HepG2 (cell line): Measurements from ENCODE around the gene ZNF213. TPM values are rescaled to one million over a fixed set of nuclear protein-coding genes. Genes with fewer than 3 reads are reported as not detected.

Experiments used
- AKAP8 ChIP-seq: sonication (generic); formaldehyde crosslinking; IDR thresholded peaks from 2 replicates; pipeline ENCODE4 v1.5.1; 2020; ENCODE audit warnings: mild to moderate bottlenecking, missing genetic modification reagents
- ETV5 ChIP-seq: IDR thresholded peaks from 2 replicates; pipeline ENCODE4 v1.6.1; 2018; ENCODE audit warnings: missing biosample characterization, missing genetic modification reagents, inconsistent platforms, borderline replicate concordance
- GMEB1 ChIP-seq: sonication (generic); formaldehyde crosslinking; IDR thresholded peaks from 2 replicates; pipeline ENCODE4 v1.5.1; 2020; ENCODE audit warnings: missing genetic modification reagents, mild to moderate bottlenecking, borderline replicate concordance
- HDAC1 ChIP-seq: sonication (generic); formaldehyde crosslinking; IDR thresholded peaks from 2 replicates; pipeline ENCODE4 v1.5.1; 2020; ENCODE audit warnings: mild to moderate bottlenecking, missing genetic modification reagents
- HHEX ChIP-seq: IDR thresholded peaks from 2 replicates; pipeline ENCODE4 v1.6.1; 2016; ENCODE audit warnings: control low read depth
- HNF1B ChIP-seq: sonication (generic); formaldehyde crosslinking; IDR thresholded peaks from 2 replicates; pipeline ENCODE4 v1.5.1; 2020; ENCODE audit warnings: mild to moderate bottlenecking, moderate library complexity, missing genetic modification reagents
- MAZ ChIP-seq, 2 experiments: sonication (generic) in 1 of 2; formaldehyde crosslinking in 1 of 2; IDR thresholded peaks; 2 replicates each; pipeline versions ENCODE4 v1.5.0 to v1.6.1; 2012 to 2020; ENCODE audit warnings: low read depth in 2 of 2, mild to moderate bottlenecking in 2 of 2, borderline replicate concordance in 1 of 2, improper control_type of control experiment in 1 of 2, low read length in 1 of 2, missing genetic modification reagents in 1 of 2, moderate library complexity in 1 of 2
- MED13 ChIP-seq: sonication (generic); formaldehyde crosslinking; IDR thresholded peaks from 2 replicates; pipeline ENCODE4 v1.5.0; 2020; ENCODE audit warnings: missing genetic modification reagents
- NFE2L2 ChIP-seq: fragments of 150-350 bp; IDR thresholded peaks from 2 replicates; pipeline ENCODE4 v1.6.1; 2014; ENCODE audit warnings: low read length
- PAF1 ChIP-seq: IDR thresholded peaks from 2 replicates; pipeline ENCODE4 v1.6.1; 2016; ENCODE audit warnings: missing genetic modification reagents, missing compliant biosample characterization
- POGZ ChIP-seq: sonication (generic); formaldehyde crosslinking; IDR thresholded peaks from 2 replicates; pipeline ENCODE4 v1.4.0; 2020; ENCODE audit warnings: mild to moderate bottlenecking, missing genetic modification reagents
- STAG1 ChIP-seq: sonication (generic); formaldehyde crosslinking; IDR thresholded peaks from 2 replicates; pipeline ENCODE4 v1.4.0; 2020; ENCODE audit warnings: missing genetic modification reagents
- THAP8 ChIP-seq: sonication (generic); formaldehyde crosslinking; IDR thresholded peaks from 2 replicates; pipeline ENCODE4 v1.5.1; 2020; ENCODE audit warnings: missing genetic modification reagents, mild to moderate bottlenecking, borderline replicate concordance
- YEATS2 ChIP-seq: sonication (generic); formaldehyde crosslinking; IDR thresholded peaks from 2 replicates; pipeline ENCODE4 v1.4.0; 2020; ENCODE audit warnings: missing genetic modification reagents, borderline replicate concordance
- YEATS4 ChIP-seq: sonication (generic); formaldehyde crosslinking; IDR thresholded peaks from 2 replicates; pipeline ENCODE4 v1.4.0; 2020; ENCODE audit warnings: missing genetic modification reagents, borderline replicate concordance
- ZC3H13 ChIP-seq: sonication (generic); formaldehyde crosslinking; IDR thresholded peaks from 2 replicates; pipeline ENCODE4 v1.8.1; 2023; ENCODE audit warnings: mild to moderate bottlenecking, missing genetic modification reagents, moderate library complexity
- ZMYM3 ChIP-seq: sonication (generic); formaldehyde crosslinking; IDR thresholded peaks from 2 replicates; pipeline ENCODE4 v1.5.1; 2020; ENCODE audit warnings: mild to moderate bottlenecking, missing genetic modification reagents
- ZNF121 ChIP-seq: sonication (generic); formaldehyde crosslinking; IDR thresholded peaks from 2 replicates; pipeline ENCODE4 v1.5.0; 2020; ENCODE audit warnings: mild to moderate bottlenecking, missing genetic modification reagents
- ZNF414 ChIP-seq: sonication (generic); formaldehyde crosslinking; IDR thresholded peaks from 2 replicates; pipeline ENCODE4 v1.5.0; 2020; ENCODE audit warnings: missing genetic modification reagents
- ZNF580 ChIP-seq: IDR thresholded peaks from 2 replicates; pipeline ENCODE4 v1.6.1; 2016; ENCODE audit warnings: low read depth, borderline replicate concordance
- ZNF615 ChIP-seq: sonication (generic); formaldehyde crosslinking; IDR thresholded peaks from 2 replicates; pipeline ENCODE4 v1.5.0; 2020; ENCODE audit warnings: mild to moderate bottlenecking, missing genetic modification reagents, borderline replicate concordance
- ZNF619 ChIP-seq: sonication (generic); formaldehyde crosslinking; IDR thresholded peaks from 2 replicates; pipeline ENCODE4 v1.4.0; 2020; ENCODE audit warnings: mild to moderate bottlenecking, missing genetic modification reagents
- ZSCAN12 ChIP-seq: sonication (generic); formaldehyde crosslinking; IDR thresholded peaks from 2 replicates; pipeline ENCODE4 v1.9.0; 2021; ENCODE audit warnings: mild to moderate bottlenecking, missing genetic modification reagents
- ZSCAN20 ChIP-seq: sonication (generic); formaldehyde crosslinking; IDR thresholded peaks from 2 replicates; pipeline ENCODE4 v1.4.0; 2020; ENCODE audit warnings: missing genetic modification reagents, mild to moderate bottlenecking, borderline replicate concordance
- polyA plus RNA-seq, 8 experiments: library from polyadenylated mRNA; depleted of rRNA in 3 of 8; stranded (reverse) in 7 of 8; unstranded in 1 of 8; fragments of >200 nt; fragmentation: Illumina TruSeq in 4 of 8; extraction: Trizol in 4 of 8; gene quantifications; 2 replicates each; pipeline versions ENCODE4 v1.2.1 to v1.2.3, GENCODE V29; 2011 to 2016; ENCODE audit warnings: low read depth in 4 of 8, missing spikeins in 1 of 8, mixed read lengths in 1 of 8; ENCODE audit not compliant: insufficient read depth in 1 of 8
- total RNA-seq, 5 experiments: library from RNA; depleted of rRNA; stranded (reverse); fragments of >200 nt; fragmentation: Illumina TruSeq; extraction: Trizol; gene quantifications; 2 replicates each; pipeline ENCODE4 v1.2.3, GENCODE V29; 2016; ENCODE audit warnings: low read depth in 1 of 5

Gene ZNF213
- total and polyA plus RNA-seq, 2 of the 13 experiments (the other 11 are each of a cell fraction or from before 2014, with no cell fraction given) = 0.59 to 0.97 TPM

- TF ChIP-seq ZNF414 (CRISPR knock-in tag) (no peak), ZNF615 (CRISPR knock-in tag) (no peak), AKAP8 (no peak), GMEB1 (peak; percentile 50; the same call in 1 of the 2 replicates), ZC3H13 (CRISPR knock-in tag) (peak; percentile 68), ETV5 (CRISPR knock-in tag) (peak; percentile 36; the same call in 1 of the 2 replicates), ZNF580 (CRISPR knock-in tag) (peak; percentile 74; the same call in 1 of the 2 replicates), THAP8 (CRISPR knock-in tag) (0 out of 2 replicates have a peak, but pooled peaks have one; percentile 52), ZMYM3 (peak; percentile 55; the same call in 1 of the 2 replicates), PAF1 (CRISPR knock-in tag) (no peak), ZSCAN12 (CRISPR knock-in tag) (0 out of 2 replicates have a peak, but pooled peaks have one; percentile 23), POGZ (CRISPR knock-in tag) (0 out of 2 replicates have a peak, but pooled peaks have one; percentile 19), ZNF121 (CRISPR knock-in tag) (no peak), ZSCAN20 (CRISPR knock-in tag) (peak; percentile 26; the same call in 1 of the 2 replicates), NFE2L2 (no peak), HNF1B (CRISPR knock-in tag) (0 out of 2 replicates have a peak, but pooled peaks have one; percentile 29), MED13 (0 out of 2 replicates have a peak, but pooled peaks have one; percentile 26), MAZ (IDR thresholded peaks at IDR 0.05; ENCODE audit: borderline replicate concordance, low read depth, low read length) (no peak), MAZ (CRISPR knock-in tag; IDR thresholded peaks at IDR 0.05; ENCODE audit: low read depth) (peak; percentile 29; the same call in 1 of the 2 replicates), YEATS2 (CRISPR knock-in tag) (peak; percentile 29; the same call in 1 of the 2 replicates), HDAC1 (peak; percentile 66), ZNF619 (CRISPR knock-in tag) (peak; percentile 76; the same call in 1 of the 2 replicates), STAG1 (CRISPR knock-in tag) (no peak), YEATS4 (CRISPR knock-in tag) (peak; percentile 55; the same call in 1 of the 2 replicates), HHEX (CRISPR knock-in tag) (no peak)
Observed at GRCh38 chr16:3182608-3183444, 48.0 kb downstream of the ZNF213 start (continued).
